ENCODE measurements around the gene COPS8. TPM values are rescaled to one million over a fixed set of nuclear protein-coding genes. Genes with fewer than 3 reads are reported as not detected.

The COPS8 gene
- total RNA-seq, 1 experiment from 2014 or later: 32.6 TPM

GRCh38 chr2:237045449-237045848 lies 40.2 kb upstream of the COPS8 start:
- Histone ChIP-seq H3K9me3 (no peaks in the 10 kb centered on the region), H3K36me3 (ENCODE audit: control insufficient read depth, insufficient read depth, low read length) (no peaks in the 10 kb centered on the region), H3K4me1 (no peaks in the 10 kb centered on the region), H3K4me3 (ENCODE audit: low read depth, low read length) (no peak overlapping the region), H3K27me3 (replicated peaks; ENCODE audit: control insufficient read depth, insufficient read depth, low read length) (no peaks in the 10 kb centered on the region)
- no peaks in the 10 kb centered on the region for H3K4me1 Mint-ChIP-seq (ENCODE audit: low read depth, unreplicated experiment)
- no peaks in the 10 kb centered on the region for H3K36me3 Mint-ChIP-seq (ENCODE audit: insufficient read depth, unreplicated experiment)
- DNase-seq: no peak
- H3K4me3 Mint-ChIP-seq (ENCODE audit: unreplicated experiment): no peak overlapping the region
- no peak overlapping the region for H3K27ac Mint-ChIP-seq (ENCODE audit: unreplicated experiment)
- ChIA-PET CTCF (no interaction called here), POLR2A (no interaction called here)
- H3K9me3 Mint-ChIP-seq (ENCODE audit: unreplicated experiment): peaks cover 26% of the 10 kb centered on the region
- no peaks in the 10 kb centered on the region for H3K27me3 Mint-ChIP-seq (ENCODE audit: insufficient read depth, unreplicated experiment)
- intact Hi-C loops (cut with micrococcal nuclease; ENCODE audit: unreplicated experiment): no loop called here
- no TSS peak for BruUV-seq (replicated peaks)
- TF ChIP-seq, protein P1, sequence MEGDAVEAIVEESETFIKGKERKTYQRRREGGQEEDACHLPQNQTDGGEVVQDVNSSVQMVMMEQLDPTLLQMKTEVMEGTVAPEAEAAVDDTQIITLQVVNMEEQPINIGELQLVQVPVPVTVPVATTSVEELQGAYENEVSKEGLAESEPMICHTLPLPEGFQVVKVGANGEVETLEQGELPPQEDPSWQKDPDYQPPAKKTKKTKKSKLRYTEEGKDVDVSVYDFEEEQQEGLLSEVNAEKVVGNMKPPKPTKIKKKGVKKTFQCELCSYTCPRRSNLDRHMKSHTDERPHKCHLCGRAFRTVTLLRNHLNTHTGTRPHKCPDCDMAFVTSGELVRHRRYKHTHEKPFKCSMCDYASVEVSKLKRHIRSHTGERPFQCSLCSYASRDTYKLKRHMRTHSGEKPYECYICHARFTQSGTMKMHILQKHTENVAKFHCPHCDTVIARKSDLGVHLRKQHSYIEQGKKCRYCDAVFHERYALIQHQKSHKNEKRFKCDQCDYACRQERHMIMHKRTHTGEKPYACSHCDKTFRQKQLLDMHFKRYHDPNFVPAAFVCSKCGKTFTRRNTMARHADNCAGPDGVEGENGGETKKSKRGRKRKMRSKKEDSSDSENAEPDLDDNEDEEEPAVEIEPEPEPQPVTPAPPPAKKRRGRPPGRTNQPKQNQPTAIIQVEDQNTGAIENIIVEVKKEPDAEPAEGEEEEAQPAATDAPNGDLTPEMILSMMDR (IDR thresholded peaks at IDR 0.05; ENCODE audit: insufficient read depth in 1 of 2, low read depth in 1 of 2, low read length in 1 of 2, severe bottlenecking in 1 of 2, unreplicated experiment in 1 of 2): no peak

- Mint-ChIP-seq H3K4me3 (ENCODE audit: unreplicated experiment) (no peak overlapping the region), H3K4me1 (ENCODE audit: low read depth, unreplicated experiment) (peaks cover 10% of the 10 kb centered on the region), H3K27me3 (ENCODE audit: insufficient read depth, unreplicated experiment) (no peaks in the 10 kb centered on the region), H3K36me3 (ENCODE audit: insufficient read depth, unreplicated experiment) (no peaks in the 10 kb centered on the region), H3K9me3 (ENCODE audit: unreplicated experiment) (peaks cover 26% of the 10 kb centered on the region), H3K27ac (ENCODE audit: unreplicated experiment) (no peak overlapping the region)
- DNase-seq: no peak
- intact Hi-C loops (cut with micrococcal nuclease; ENCODE audit: unreplicated experiment): no loop called here
- H3K9me3 ChIP-seq: no peaks in the 10 kb centered on the region
- no peak overlapping the region for H3K4me3 ChIP-seq (ENCODE audit: low read depth, low read length)
- BruUV-seq (replicated peaks): no TSS peak
- POLR2A ChIA-PET: no interaction called here
- CTCF ChIA-PET: no interaction called here
- TF ChIP-seq, protein P1 (IDR thresholded peaks at IDR 0.05; ENCODE audit: insufficient read depth in 1 of 2, low read depth in 1 of 2, low read length in 1 of 2, severe bottlenecking in 1 of 2, unreplicated experiment in 1 of 2): no peak
- H3K27me3 ChIP-seq (replicated peaks; ENCODE audit: control insufficient read depth, insufficient read depth, low read length): no peaks in the 10 kb centered on the region
- no peaks in the 10 kb centered on the region for H3K36me3 ChIP-seq (ENCODE audit: control insufficient read depth, insufficient read depth, low read length)
- H3K4me1 ChIP-seq: no peaks in the 10 kb centered on the region
Measured at GRCh38 chr2:237048595-237048994, 37.1 kb upstream of the COPS8 start.

DNA sequence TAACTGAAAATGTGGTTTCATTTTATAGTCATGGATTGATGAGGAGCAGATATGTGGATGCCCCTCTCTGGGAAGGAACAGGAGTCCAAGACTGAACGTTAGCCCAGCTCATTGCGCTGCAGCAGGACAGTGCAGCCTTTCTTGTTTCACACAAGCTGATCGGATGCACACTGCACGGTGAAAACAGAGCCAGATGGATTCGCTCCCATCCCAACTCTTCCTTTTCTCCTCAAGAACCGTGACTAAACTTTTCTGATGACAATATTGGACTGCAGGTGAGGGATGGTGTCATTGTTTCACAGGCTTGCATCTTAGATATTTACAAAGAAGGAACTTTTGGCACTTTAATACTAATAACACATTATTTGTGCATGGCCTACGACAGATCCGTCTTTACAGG lies 33.8 kb upstream of the COPS8 start:
- intact Hi-C loops (cut with micrococcal nuclease; ENCODE audit: unreplicated experiment): no loop called here
- no TSS peak for BruUV-seq (replicated peaks)
- POLR2A ChIA-PET: no interaction called here
- H3K27me3 Mint-ChIP-seq (ENCODE audit: insufficient read depth, unreplicated experiment): no peaks in the 10 kb centered on the region
- H3K4me3 Mint-ChIP-seq (ENCODE audit: unreplicated experiment): no peak overlapping the region
- no peaks in the 10 kb centered on the region for H3K27me3 ChIP-seq (replicated peaks; ENCODE audit: control insufficient read depth, insufficient read depth, low read length)
- H3K27ac Mint-ChIP-seq (ENCODE audit: unreplicated experiment): no peak overlapping the region
- no peak overlapping the region for H3K4me3 ChIP-seq (ENCODE audit: low read depth, low read length)
- DNase-seq: no peak
- H3K9me3 ChIP-seq: no peaks in the 10 kb centered on the region
- TF ChIP-seq, protein P1 (IDR thresholded peaks at IDR 0.05; ENCODE audit: insufficient read depth in 1 of 2, low read depth in 1 of 2, low read length in 1 of 2, severe bottlenecking in 1 of 2, unreplicated experiment in 1 of 2): no peak
- H3K36me3 Mint-ChIP-seq (ENCODE audit: insufficient read depth, unreplicated experiment): no peaks in the 10 kb centered on the region
- no peaks in the 10 kb centered on the region for H3K4me1 ChIP-seq
- H3K4me1 Mint-ChIP-seq (ENCODE audit: low read depth, unreplicated experiment): peaks cover 10% of the 10 kb centered on the region
- CTCF ChIA-PET: no interaction called here
- peaks cover 25% of the 10 kb centered on the region for H3K9me3 Mint-ChIP-seq (ENCODE audit: unreplicated experiment)
- H3K36me3 ChIP-seq (ENCODE audit: control insufficient read depth, insufficient read depth, low read length): no peaks in the 10 kb centered on the region

Data from Caco-2 (cell line).